Stimulated activated CD4-positive, alpha-beta T cell treated with anti-CD3 and anti-CD28 coated beads, Interleukin-12 subunit alpha, Interleukin-12 subunit beta, amount 100 ng/mL, for 24 hours (primary cell): ENCODE data around the gene SNTB2.

Experiments used
- DNase-seq, 2 experiments: peaks; one replicate each; pipeline ENCODE4 v3.0.0-alpha.2; 2020; ENCODE audit warnings: low read depth in 2 of 2

Gene SNTB2

GRCh38 chr16:69180011-69180338 lies 7.0 kb upstream of the SNTB2 start:
- DNase-seq = no peak

- DNase-seq = no peak
Observed at GRCh38 chr16:69182730-69183416, 4.1 kb upstream of the SNTB2 start.

- peak in 1 of 2 experiments; percentile 26 for DNase-seq
Observed at GRCh38 chr16:69187446-69188235, 677 bp downstream of the SNTB2 start.

GRCh38 chr16:69188236-69188549 lies 1.2 kb downstream of the SNTB2 start:
- DNase-seq = no peak

GRCh38 chr16:69188716-69189115 lies 1.8 kb downstream of the SNTB2 start:
- no peak for DNase-seq

- DNase-seq = no peak
Observed at GRCh38 chr16:69190046-69190588, 3.2 kb downstream of the SNTB2 start.

- DNase-seq = no peak
Observed at GRCh38 chr16:69190598-69190997, 3.6 kb downstream of the SNTB2 start.

GRCh38 chr16:69191136-69191535 lies 4.2 kb downstream of the SNTB2 start:
- no peak for DNase-seq

GRCh38 chr16:69193855-69194254 lies 6.9 kb downstream of the SNTB2 start:
- DNase-seq = no peak

- no peak for DNase-seq
Observed at GRCh38 chr16:69194488-69194887, 7.5 kb downstream of the SNTB2 start.

- DNase-seq = no peak
Observed at GRCh38 chr16:69195369-69196029, 8.5 kb downstream of the SNTB2 start.

- DNase-seq = no peak
Observed at GRCh38 chr16:69197573-69197972, 10.6 kb downstream of the SNTB2 start.

GRCh38 chr16:69199382-69199781 lies 12.4 kb downstream of the SNTB2 start:
- no peak for DNase-seq

GRCh38 chr16:69201291-69201690 lies 14.3 kb downstream of the SNTB2 start:
- DNase-seq = no peak

GRCh38 chr16:69201787-69202186 lies 14.8 kb downstream of the SNTB2 start:
- no peak for DNase-seq

- DNase-seq = no peak
Observed at GRCh38 chr16:69204172-69204571, 17.2 kb downstream of the SNTB2 start.

- DNase-seq = no peak
Observed at GRCh38 chr16:69209735-69210134, 22.8 kb downstream of the SNTB2 start.

- DNase-seq = no peak
Observed at GRCh38 chr16:69217433-69217832, 30.5 kb downstream of the SNTB2 start.

- DNase-seq = no peak
Observed at GRCh38 chr16:69219279-69219678, 32.3 kb downstream of the SNTB2 start.

GRCh38 chr16:69223882-69224281 lies 36.9 kb downstream of the SNTB2 start:
- no peak for DNase-seq

GRCh38 chr16:69225121-69225520 lies 38.2 kb downstream of the SNTB2 start:
- DNase-seq = no peak

- DNase-seq = no peak
Observed at GRCh38 chr16:69233124-69233523, 46.2 kb downstream of the SNTB2 start.

GRCh38 chr16:69234460-69234859 lies 47.5 kb downstream of the SNTB2 start:
- DNase-seq = no peak
